ENCODE data around the gene PDE9A.

The PDE9A gene

GRCh38 chr21:42736646-42737350, 83.4 kb downstream of the PDE9A start:
- H3K79me2 ChIP-seq (ENCODE audit: insufficient read depth, low read depth), result no peaks in the 10 kb centered on the region
- H4K20me1 ChIP-seq (ENCODE audit: insufficient read depth), result no peaks in the 10 kb centered on the region
- H3K36me3 ChIP-seq (ENCODE audit: insufficient read depth), result no peaks in the 10 kb centered on the region
- no peak overlapping the region for H3K4me2 ChIP-seq
- peaks cover 13% of the 10 kb centered on the region for H3K4me1 ChIP-seq (ENCODE audit: low read depth, poor library complexity, severe bottlenecking)
- H3K27me3 ChIP-seq (ENCODE audit: insufficient read depth, low read depth), result peaks cover 19% of the 10 kb centered on the region; the same call in 1 of the 2 replicates
- no peak overlapping the region for H3K27ac ChIP-seq
- H3K4me3 ChIP-seq (IDR thresholded peaks at IDR 0.05; ENCODE audit: insufficient read depth, low read depth, low read length), result no peak overlapping the region
- TF ChIP-seq CTCF (conservative IDR thresholded peaks at IDR 0.05; ENCODE audit: low read depth, low read length), result no peak
- no peak overlapping the region for H3K9ac ChIP-seq
- H2AFZ ChIP-seq (ENCODE audit: low read depth), result no peak overlapping the region

GRCh38 chr21:42737951-42738590, 84.7 kb downstream of the PDE9A start:
- Histone ChIP-seq H3K79me2 (ENCODE audit: insufficient read depth, low read depth) (no peaks in the 10 kb centered on the region), H3K9ac (no peak overlapping the region), H3K27me3 (ENCODE audit: insufficient read depth, low read depth) (peaks cover 28% of the 10 kb centered on the region), H3K4me3 (IDR thresholded peaks at IDR 0.05; ENCODE audit: insufficient read depth, low read depth, low read length) (no peak overlapping the region), H3K36me3 (ENCODE audit: insufficient read depth) (no peaks in the 10 kb centered on the region), H2AFZ (ENCODE audit: low read depth) (no peak overlapping the region), H3K4me1 (ENCODE audit: low read depth, poor library complexity, severe bottlenecking) (peaks cover 13% of the 10 kb centered on the region), H3K4me2 (no peak overlapping the region), H4K20me1 (ENCODE audit: insufficient read depth) (no peaks in the 10 kb centered on the region), H3K27ac (no peak overlapping the region)
- no peak for TF ChIP-seq CTCF (conservative IDR thresholded peaks at IDR 0.05; ENCODE audit: low read depth, low read length)

GRCh38 chr21:42739061-42739931, 85.9 kb downstream of the PDE9A start:
- no peak overlapping the region for H3K4me2 ChIP-seq
- H3K4me3 ChIP-seq (IDR thresholded peaks at IDR 0.05; ENCODE audit: insufficient read depth, low read depth, low read length), result no peak overlapping the region
- H3K9ac ChIP-seq, result no peak overlapping the region
- peaks cover 40% of the 10 kb centered on the region for H3K27me3 ChIP-seq (ENCODE audit: insufficient read depth, low read depth)
- H3K27ac ChIP-seq, result no peak overlapping the region
- no peak overlapping the region for H2AFZ ChIP-seq (ENCODE audit: low read depth)
- no peaks in the 10 kb centered on the region for H3K79me2 ChIP-seq (ENCODE audit: insufficient read depth, low read depth)
- no peaks in the 10 kb centered on the region for H3K36me3 ChIP-seq (ENCODE audit: insufficient read depth)
- TF ChIP-seq CTCF (conservative IDR thresholded peaks at IDR 0.05; ENCODE audit: low read depth, low read length), result no peak
- peaks cover 9% of the 10 kb centered on the region for H3K4me1 ChIP-seq (ENCODE audit: low read depth, poor library complexity, severe bottlenecking)
- no peaks in the 10 kb centered on the region for H4K20me1 ChIP-seq (ENCODE audit: insufficient read depth)

DNA sequence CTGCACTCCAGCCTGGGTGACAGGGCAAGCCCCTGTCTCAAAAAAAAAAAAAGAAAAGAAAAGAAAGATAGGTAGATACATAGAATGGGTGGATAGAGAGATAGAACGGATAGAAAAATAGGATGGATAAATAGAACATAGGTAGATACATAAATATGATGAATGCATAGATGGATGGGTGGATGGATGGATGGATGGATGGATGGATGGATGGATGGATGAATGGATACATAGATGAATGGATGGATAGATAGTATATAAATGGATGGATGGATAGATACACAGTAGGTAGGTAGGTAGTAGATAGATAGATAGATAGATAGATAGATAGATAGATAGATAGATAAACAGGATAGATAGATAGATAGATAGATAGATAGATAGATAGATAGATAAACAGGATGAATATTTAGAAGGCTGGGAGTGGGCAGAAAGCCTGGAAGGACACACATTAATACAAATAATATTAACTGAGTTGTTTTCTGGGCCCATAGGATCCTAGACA, 87.0 kb downstream of the PDE9A start:
- H3K27ac ChIP-seq, result no peak overlapping the region
- H3K4me2 ChIP-seq, result no peak overlapping the region
- no peak overlapping the region for H3K4me3 ChIP-seq (IDR thresholded peaks at IDR 0.05; ENCODE audit: insufficient read depth, low read depth, low read length)
- H2AFZ ChIP-seq (ENCODE audit: low read depth), result no peak overlapping the region
- no peaks in the 10 kb centered on the region for H3K36me3 ChIP-seq (ENCODE audit: insufficient read depth)
- H4K20me1 ChIP-seq (ENCODE audit: insufficient read depth), result no peaks in the 10 kb centered on the region
- no peak for TF ChIP-seq CTCF (conservative IDR thresholded peaks at IDR 0.05; ENCODE audit: low read depth, low read length)
- no peak overlapping the region for H3K9ac ChIP-seq
- no peaks in the 10 kb centered on the region for H3K79me2 ChIP-seq (ENCODE audit: insufficient read depth, low read depth)
- peaks cover 52% of the 10 kb centered on the region for H3K27me3 ChIP-seq (ENCODE audit: insufficient read depth, low read depth)
- no peaks in the 10 kb centered on the region for H3K4me1 ChIP-seq (ENCODE audit: low read depth, poor library complexity, severe bottlenecking)
